Smooth muscle cell (in vitro differentiated cells): Measurements from ENCODE around the gene IGF2BP3. TPM values are rescaled to one million over a fixed set of nuclear protein-coding genes. Genes with fewer than 3 reads are reported as not detected.

ENCODE experiments used
- DNase-seq: peaks from one replicate; lab custom pipeline; 2025; ENCODE audit not compliant: unreplicated experiment; lab: John Stamatoyannopoulos, UW
- H2AFZ ChIP-seq: fragments of 200-600 bp; sonication (generic); 2 replicates; pipeline ENCODE4 v1.6.0; 2016; ENCODE audit warnings: antibody characterized with exemption, low read depth, mild to moderate bottlenecking
- H3F3A ChIP-seq: fragments of 200-600 bp; sonication (generic); 2 replicates; pipeline ENCODE4 v1.6.0; 2017; ENCODE audit warnings: antibody characterized with exemption, low read depth
- H3K27ac ChIP-seq: fragments of 200-600 bp; sonication (generic); 2 replicates; pipeline ENCODE4 v1.5.1; 2016; ENCODE audit warnings: low read depth, mild to moderate bottlenecking
- H3K27me3 ChIP-seq: fragments of 200-600 bp; sonication (generic); 2 replicates; pipeline ENCODE4 v1.6.1; 2016; ENCODE audit warnings: low read depth, mild to moderate bottlenecking
- H3K36me3 ChIP-seq: fragments of 200-600 bp; sonication (generic); 2 replicates; pipeline ENCODE4 v1.5.1; 2016; ENCODE audit warnings: low read depth
- H3K4me1 ChIP-seq: fragments of 200-600 bp; sonication (generic); 2 replicates; pipeline ENCODE4 v1.5.1; 2016; ENCODE audit warnings: low read depth
- H3K4me2 ChIP-seq: fragments of 200-600 bp; sonication (generic); 2 replicates; pipeline ENCODE4 v1.6.0; 2016; ENCODE audit warnings: mild to moderate bottlenecking
- H3K4me3 ChIP-seq: fragments of 200-600 bp; sonication (generic); 2 replicates; pipeline ENCODE4 v1.5.1; 2016; ENCODE audit warnings: mild to moderate bottlenecking
- H3K79me2 ChIP-seq: fragments of 200-600 bp; sonication (generic); 2 replicates; pipeline ENCODE4 v1.6.0; 2016; ENCODE audit warnings: low read depth, mild to moderate bottlenecking
- H3K9ac ChIP-seq: fragments of 200-600 bp; sonication (generic); 2 replicates; pipeline ENCODE4 v1.6.0; 2016; ENCODE audit warnings: low read depth
- H3K9me3 ChIP-seq: fragments of 200-600 bp; sonication (generic); replicated peaks from 2 replicates; pipeline ENCODE4 v1.5.1; 2016; ENCODE audit warnings: low read depth
- H4K20me1 ChIP-seq: fragments of 200-600 bp; sonication (generic); 2 replicates; pipeline ENCODE4 v1.6.0; 2016; ENCODE audit warnings: low read depth
- CTCF ChIP-seq: fragments of 200-600 bp; sonication (generic); IDR thresholded peaks from 2 replicates; pipeline ENCODE4 v1.5.1; 2017; ENCODE audit warnings: borderline replicate concordance, mild to moderate bottlenecking, antibody characterized with exemption; ENCODE audit not compliant: insufficient read depth, poor library complexity, severe bottlenecking
- WGBS: methylation state at CpG from one replicate; pipeline ENCODE4 v1.1.7; 2016; ENCODE audit warnings: low lambda C conversion rate; 5-methylcytosine and 5-hydroxymethylcytosine counted together
- polyA plus RNA-seq: library from polyadenylated mRNA; unstranded; fragments of >200 nt; fragmentation: Nextera tagmentation; extraction: Ambion mirVana; gene quantifications from 2 replicates; pipeline ENCODE4 v1.2.1, GENCODE V29; 2016
- total RNA-seq: library from RNA; depleted of rRNA; stranded (reverse); fragments of >200 nt; gene quantifications from 2 replicates; pipeline ENCODE4 v1.2.3, GENCODE V29; 2014

IGF2BP3 gene
- total and polyA plus RNA-seq, 2 experiments from 2014 or later: 7.9 to 35.2 TPM

GRCh38 chr7:23285657-23286646 lies 184.3 kb downstream of the IGF2BP3 start:
- Histone ChIP-seq H4K20me1 (no peaks in the 10 kb centered on the region), H3K9me3 (no peaks in the 10 kb centered on the region), H3K27ac (no peak overlapping the region), H2AFZ (no peak overlapping the region), H3K36me3 (no peaks in the 10 kb centered on the region), H3F3A (no peaks in the 10 kb centered on the region), H3K4me2 (no peak overlapping the region), H3K4me3 (no peak overlapping the region), H3K4me1 (no peaks in the 10 kb centered on the region), H3K79me2 (no peaks in the 10 kb centered on the region), H3K9ac (no peak overlapping the region), H3K27me3 (no peaks in the 10 kb centered on the region)
- no peak for TF ChIP-seq CTCF
- 91% methylated on average over 15 of the region's 18 CpGs for WGBS
- no peak for DNase-seq

GRCh38 chr7:23284871-23285270 lies 185.4 kb downstream of the IGF2BP3 start:
- Histone ChIP-seq H3K36me3 (no peaks in the 10 kb centered on the region), H3K9me3 (no peaks in the 10 kb centered on the region), H3K27me3 (no peaks in the 10 kb centered on the region), H3K4me3 (no peak overlapping the region), H2AFZ (no peak overlapping the region), H3F3A (no peaks in the 10 kb centered on the region), H3K79me2 (no peaks in the 10 kb centered on the region), H3K4me1 (no peaks in the 10 kb centered on the region), H3K9ac (no peak overlapping the region), H3K27ac (no peak overlapping the region), H4K20me1 (no peaks in the 10 kb centered on the region), H3K4me2 (no peak overlapping the region)
- TF ChIP-seq CTCF: no peak
- WGBS: 96% methylated on average over 2 of the region's 2 CpGs
- DNase-seq: no peak

- Histone ChIP-seq H3K79me2 (no peaks in the 10 kb centered on the region), H3K9ac (no peak overlapping the region), H3F3A (no peaks in the 10 kb centered on the region), H3K4me1 (no peaks in the 10 kb centered on the region), H2AFZ (no peak overlapping the region), H3K4me2 (no peak overlapping the region), H3K36me3 (no peaks in the 10 kb centered on the region), H3K4me3 (no peak overlapping the region), H3K9me3 (no peaks in the 10 kb centered on the region), H3K27me3 (no peaks in the 10 kb centered on the region), H3K27ac (no peak overlapping the region), H4K20me1 (no peaks in the 10 kb centered on the region)
- DNase-seq: no peak
- WGBS: 94% methylated on average over 4 of the region's 4 CpGs
- no peak for TF ChIP-seq CTCF
Observed at GRCh38 chr7:23283086-23283485, 187.2 kb downstream of the IGF2BP3 start.
